HCT116 (cell line): Measurements from ENCODE around the gene TXNL1.

Experiments
- EZH2 ChIP-seq: fragments of 200-600 bp; sonication (generic); IDR thresholded peaks from 2 replicates; pipeline ENCODE4 v1.6.1; 2017; ENCODE audit warnings: antibody characterized with exemption, mixed run types
- EZH2phosphoT487 ChIP-seq: fragments of 200-600 bp; IDR thresholded peaks from 2 replicates; pipeline ENCODE4 v1.6.1; 2018; ENCODE audit warnings: antibody characterized with exemption, borderline replicate concordance
- JUND ChIP-seq: IDR thresholded peaks from 2 replicates; pipeline ENCODE4 v1.6.1; 2012
- POLR2A ChIP-seq: IDR thresholded peaks from 2 replicates; pipeline ENCODE4 v1.7.0; 2011; ENCODE audit warnings: borderline replicate concordance; ENCODE audit not compliant: insufficient read depth, insufficient read length; ENCODE audit errors: extremely low read depth
- TF ChIP-seq, protein P1 (sequence below), 3 experiments: fragments of 200-600 bp in 1 of 3; sonication (generic) in 1 of 3; IDR thresholded peaks in 2 of 3; conservative IDR thresholded peaks in 1 of 3; 2 replicates each; pipeline ENCODE4 v1.5.1; 2012 to 2017; ENCODE audit warnings: low read depth in 2 of 3, low read length in 2 of 3, antibody characterized with exemption in 1 of 3, borderline replicate concordance in 1 of 3, control low read depth in 1 of 3, mild to moderate bottlenecking in 1 of 3, mixed read lengths in 1 of 3, mixed run types in 1 of 3, moderate library complexity in 1 of 3; ENCODE audit not compliant: insufficient read depth in 1 of 3
- TF ChIP-seq, protein P2 (sequence below): IDR thresholded peaks from 2 replicates; pipeline ENCODE4 v1.6.1; 2012; ENCODE audit warnings: low read depth
- TF ChIP-seq, protein P3 (sequence below): IDR thresholded peaks from 2 replicates; pipeline ENCODE4 v1.6.1; 2012

DNA sequence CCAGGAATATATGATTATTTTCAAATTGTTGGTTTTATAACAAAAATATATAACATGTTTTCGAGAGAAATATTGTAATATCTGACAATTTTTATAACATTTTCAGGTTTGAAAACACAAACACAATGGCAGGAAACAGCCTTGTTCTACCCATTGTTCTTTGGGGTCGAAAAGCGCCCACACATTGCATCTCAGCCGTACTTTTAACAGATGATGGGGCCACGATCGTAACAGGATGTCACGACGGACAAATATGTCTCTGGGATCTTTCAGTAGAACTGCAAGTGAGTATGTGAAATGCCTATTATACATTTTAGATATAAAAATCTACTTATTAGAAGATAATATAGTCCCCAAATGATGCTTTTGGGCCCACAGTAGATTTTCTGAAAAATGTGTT is 34.0 kb upstream of the TXNL1 start:
- TF ChIP-seq, protein P1, sequence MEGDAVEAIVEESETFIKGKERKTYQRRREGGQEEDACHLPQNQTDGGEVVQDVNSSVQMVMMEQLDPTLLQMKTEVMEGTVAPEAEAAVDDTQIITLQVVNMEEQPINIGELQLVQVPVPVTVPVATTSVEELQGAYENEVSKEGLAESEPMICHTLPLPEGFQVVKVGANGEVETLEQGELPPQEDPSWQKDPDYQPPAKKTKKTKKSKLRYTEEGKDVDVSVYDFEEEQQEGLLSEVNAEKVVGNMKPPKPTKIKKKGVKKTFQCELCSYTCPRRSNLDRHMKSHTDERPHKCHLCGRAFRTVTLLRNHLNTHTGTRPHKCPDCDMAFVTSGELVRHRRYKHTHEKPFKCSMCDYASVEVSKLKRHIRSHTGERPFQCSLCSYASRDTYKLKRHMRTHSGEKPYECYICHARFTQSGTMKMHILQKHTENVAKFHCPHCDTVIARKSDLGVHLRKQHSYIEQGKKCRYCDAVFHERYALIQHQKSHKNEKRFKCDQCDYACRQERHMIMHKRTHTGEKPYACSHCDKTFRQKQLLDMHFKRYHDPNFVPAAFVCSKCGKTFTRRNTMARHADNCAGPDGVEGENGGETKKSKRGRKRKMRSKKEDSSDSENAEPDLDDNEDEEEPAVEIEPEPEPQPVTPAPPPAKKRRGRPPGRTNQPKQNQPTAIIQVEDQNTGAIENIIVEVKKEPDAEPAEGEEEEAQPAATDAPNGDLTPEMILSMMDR (IDR thresholded peaks at IDR 0.05 in 2 of 3, conservative IDR thresholded peaks at IDR 0.05 in 1 of 3; ENCODE audit: borderline replicate concordance in 1 of 3, insufficient read depth in 1 of 3, low read depth in 2 of 3, low read length in 2 of 3): no peak
- no peak for TF ChIP-seq EZH2phosphoT487
- TF ChIP-seq, protein P2, sequence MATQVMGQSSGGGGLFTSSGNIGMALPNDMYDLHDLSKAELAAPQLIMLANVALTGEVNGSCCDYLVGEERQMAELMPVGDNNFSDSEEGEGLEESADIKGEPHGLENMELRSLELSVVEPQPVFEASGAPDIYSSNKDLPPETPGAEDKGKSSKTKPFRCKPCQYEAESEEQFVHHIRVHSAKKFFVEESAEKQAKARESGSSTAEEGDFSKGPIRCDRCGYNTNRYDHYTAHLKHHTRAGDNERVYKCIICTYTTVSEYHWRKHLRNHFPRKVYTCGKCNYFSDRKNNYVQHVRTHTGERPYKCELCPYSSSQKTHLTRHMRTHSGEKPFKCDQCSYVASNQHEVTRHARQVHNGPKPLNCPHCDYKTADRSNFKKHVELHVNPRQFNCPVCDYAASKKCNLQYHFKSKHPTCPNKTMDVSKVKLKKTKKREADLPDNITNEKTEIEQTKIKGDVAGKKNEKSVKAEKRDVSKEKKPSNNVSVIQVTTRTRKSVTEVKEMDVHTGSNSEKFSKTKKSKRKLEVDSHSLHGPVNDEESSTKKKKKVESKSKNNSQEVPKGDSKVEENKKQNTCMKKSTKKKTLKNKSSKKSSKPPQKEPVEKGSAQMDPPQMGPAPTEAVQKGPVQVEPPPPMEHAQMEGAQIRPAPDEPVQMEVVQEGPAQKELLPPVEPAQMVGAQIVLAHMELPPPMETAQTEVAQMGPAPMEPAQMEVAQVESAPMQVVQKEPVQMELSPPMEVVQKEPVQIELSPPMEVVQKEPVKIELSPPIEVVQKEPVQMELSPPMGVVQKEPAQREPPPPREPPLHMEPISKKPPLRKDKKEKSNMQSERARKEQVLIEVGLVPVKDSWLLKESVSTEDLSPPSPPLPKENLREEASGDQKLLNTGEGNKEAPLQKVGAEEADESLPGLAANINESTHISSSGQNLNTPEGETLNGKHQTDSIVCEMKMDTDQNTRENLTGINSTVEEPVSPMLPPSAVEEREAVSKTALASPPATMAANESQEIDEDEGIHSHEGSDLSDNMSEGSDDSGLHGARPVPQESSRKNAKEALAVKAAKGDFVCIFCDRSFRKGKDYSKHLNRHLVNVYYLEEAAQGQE: no peak
- TF ChIP-seq POLR2A: no peak
- TF ChIP-seq JUND: no peak
- no peak for TF ChIP-seq EZH2
- TF ChIP-seq, protein P3, sequence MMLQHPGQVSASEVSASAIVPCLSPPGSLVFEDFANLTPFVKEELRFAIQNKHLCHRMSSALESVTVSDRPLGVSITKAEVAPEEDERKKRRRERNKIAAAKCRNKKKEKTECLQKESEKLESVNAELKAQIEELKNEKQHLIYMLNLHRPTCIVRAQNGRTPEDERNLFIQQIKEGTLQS: no peak
